Gastroesophageal sphincter (tissue), 4 donors: ENCODE measurements around the gene DND1. TPM values are rescaled to one million over a fixed set of nuclear protein-coding genes. Genes with fewer than 3 reads are reported as not detected.
A peak's percentile ranks its signal among the peaks of the same experiment; 100 is the strongest.
"Not testable (repeated sequence)": the region's sequence is repeated elsewhere in the genome, so short reads cannot be mapped to it uniquely, and the experiment has no call there.

Experiments used
- ATAC-seq: fragments of 150-250 bp; one replicate; pipeline ENCODE4 v1.9.1; 2016; ENCODE audit warnings: mild to moderate bottlenecking, moderate library complexity
- H3K27ac ChIP-seq, 4 donors: fragments of 200-600 bp; sonication (generic) in 3 of 4; 1 replicate in 3 of 4; 2 replicates in 1 of 4; pipeline ENCODE4 v1.5.1; 2016 to 2019
- H3K27me3 ChIP-seq: fragments of 200-600 bp; sonication (generic); one replicate; pipeline ENCODE4 v1.5.1; 2019
- H3K36me3 ChIP-seq, 2 donors: fragments of 200-600 bp; sonication (generic); one replicate each; pipeline ENCODE4 v1.5.1; 2019; ENCODE audit warnings: control low read depth in 1 of 2
- H3K4me1 ChIP-seq, 3 donors: fragments of 200-600 bp; sonication (generic); 1 replicate in 2 of 3; 2 replicates in 1 of 3; pipeline ENCODE4 v1.5.1; 2016 to 2019; ENCODE audit warnings: control low read depth in 2 of 3
- H3K4me3 ChIP-seq, 2 donors: fragments of 200-600 bp; sonication (generic); one replicate each; pipeline ENCODE4 v1.5.1; 2019; ENCODE audit warnings: mild to moderate bottlenecking in 1 of 2, moderate library complexity in 1 of 2
- H3K9me3 ChIP-seq, 3 donors: fragments of 200-600 bp; sonication (generic); one replicate each; pipeline ENCODE4 v1.5.1; 2017 to 2019; ENCODE audit warnings: control low read depth in 2 of 3
- EP300 ChIP-seq: sonication (generic); formaldehyde crosslinking; IDR thresholded peaks from one replicate; pipeline ENCODE4 v1.6.1; 2017; ENCODE audit warnings: antibody characterized with exemption, mild to moderate bottlenecking
- POLR2A ChIP-seq, 2 donors: fragments of 450-650 bp; IDR thresholded peaks; one replicate each; pipeline ENCODE4 v1.6.1; 2017; ENCODE audit warnings: antibody characterized with exemption in 2 of 2, mild to moderate bottlenecking in 2 of 2, moderate library complexity in 1 of 2
- POLR2AphosphoS5 ChIP-seq: sonication (generic); formaldehyde crosslinking; IDR thresholded peaks from one replicate; pipeline ENCODE4 v1.6.1; 2017; ENCODE audit warnings: antibody characterized with exemption
- WGBS, 2 donors: methylation state at CpG; one replicate each; pipeline ENCODE4 v1.1.5; 2018; ENCODE audit warnings: low coverage in 1 of 2; 5-methylcytosine and 5-hydroxymethylcytosine counted together
- total RNA-seq, 4 donors: library from RNA; depleted of rRNA; stranded (reverse); fragments of >200 nt; gene quantifications; one replicate each; pipeline ENCODE4 v1.1.0, GENCODE V29; 2016
- TF ChIP-seq, protein P1 (sequence below), 4 experiments: fragments of 200-600 bp in 2 of 4; fragments of 450-650 bp in 2 of 4; sonication (generic) in 1 of 4; IDR thresholded peaks; one replicate each; pipeline ENCODE4 v1.5.1; 2017 to 2019; ENCODE audit warnings: antibody characterized with exemption in 4 of 4, mild to moderate bottlenecking in 2 of 4, moderate library complexity in 2 of 4

The DND1 gene
- total RNA-seq, 4 donors from 2014 or later, result 0.19 to 0.67 (median 0.62) TPM; not detected in 1

DNA sequence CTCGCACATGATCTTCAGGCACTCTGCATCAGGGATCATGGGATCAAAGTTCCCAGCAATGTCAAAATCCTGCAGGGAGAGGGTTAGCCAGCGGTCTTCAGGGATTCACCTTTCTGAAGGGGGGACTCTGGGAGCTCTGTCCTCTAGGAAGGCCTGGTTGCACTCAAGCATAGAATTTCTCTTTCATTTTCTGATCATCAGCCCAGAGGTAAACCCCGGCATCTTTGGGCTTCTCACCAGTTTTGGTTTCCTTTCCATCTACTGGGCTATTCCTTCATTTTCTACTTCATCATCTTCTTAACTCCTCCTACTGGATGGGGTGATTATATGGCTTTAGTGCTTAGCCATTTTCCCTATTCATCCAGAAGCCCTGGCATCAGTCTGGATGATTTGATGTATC, 4.6 kb upstream of the DND1 start:
- peaks cover 0 to 100% of the 10 kb centered on the region in 2 donors for H3K36me3 ChIP-seq
- H3K9me3 ChIP-seq, result no peaks in the 10 kb centered on the region
- 94 to 100% methylated on average over 2 to 3 of the region's 3 CpGs for WGBS, 2 donors
- peaks cover 0 to 2% (median 0%) of the 10 kb centered on the region in 3 donors for H3K4me1 ChIP-seq
- TF ChIP-seq POLR2AphosphoS5 (no peak), EP300 (no peak), POLR2A (IDR thresholded peaks at IDR 0.05) (no peak)
- TF ChIP-seq, protein P1, sequence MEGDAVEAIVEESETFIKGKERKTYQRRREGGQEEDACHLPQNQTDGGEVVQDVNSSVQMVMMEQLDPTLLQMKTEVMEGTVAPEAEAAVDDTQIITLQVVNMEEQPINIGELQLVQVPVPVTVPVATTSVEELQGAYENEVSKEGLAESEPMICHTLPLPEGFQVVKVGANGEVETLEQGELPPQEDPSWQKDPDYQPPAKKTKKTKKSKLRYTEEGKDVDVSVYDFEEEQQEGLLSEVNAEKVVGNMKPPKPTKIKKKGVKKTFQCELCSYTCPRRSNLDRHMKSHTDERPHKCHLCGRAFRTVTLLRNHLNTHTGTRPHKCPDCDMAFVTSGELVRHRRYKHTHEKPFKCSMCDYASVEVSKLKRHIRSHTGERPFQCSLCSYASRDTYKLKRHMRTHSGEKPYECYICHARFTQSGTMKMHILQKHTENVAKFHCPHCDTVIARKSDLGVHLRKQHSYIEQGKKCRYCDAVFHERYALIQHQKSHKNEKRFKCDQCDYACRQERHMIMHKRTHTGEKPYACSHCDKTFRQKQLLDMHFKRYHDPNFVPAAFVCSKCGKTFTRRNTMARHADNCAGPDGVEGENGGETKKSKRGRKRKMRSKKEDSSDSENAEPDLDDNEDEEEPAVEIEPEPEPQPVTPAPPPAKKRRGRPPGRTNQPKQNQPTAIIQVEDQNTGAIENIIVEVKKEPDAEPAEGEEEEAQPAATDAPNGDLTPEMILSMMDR (IDR thresholded peaks at IDR 0.05), result no peak
- no peak overlapping the region for H3K4me3 ChIP-seq
- H3K27me3 ChIP-seq, result no peaks in the 10 kb centered on the region
- ATAC-seq, result no peak
- H3K27ac ChIP-seq, result no peak overlapping the region

DNA sequence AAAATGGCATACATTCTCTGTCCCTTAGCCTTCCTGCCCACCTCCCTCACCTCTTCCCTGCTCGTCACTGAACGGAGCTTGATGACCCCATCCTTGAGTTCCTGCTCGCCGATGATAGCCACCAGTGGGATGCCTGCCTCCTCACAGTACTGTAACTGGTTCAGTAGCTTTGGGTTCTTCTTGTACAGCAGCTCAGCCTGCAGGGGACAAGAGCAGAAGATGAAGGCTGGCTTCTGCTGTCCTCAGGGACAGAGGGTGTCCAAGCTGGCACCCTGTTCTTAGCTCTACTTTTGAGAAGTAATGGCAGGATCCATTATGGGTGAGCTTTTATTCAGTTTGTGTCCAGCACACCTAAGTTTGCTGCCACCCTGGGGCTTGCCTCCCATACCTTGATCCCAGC, 1.3 kb upstream of the DND1 start:
- peaks cover 0 to 99% of the 10 kb centered on the region in 2 donors for H3K36me3 ChIP-seq
- no peaks in the 10 kb centered on the region for H3K27me3 ChIP-seq
- H3K4me1 ChIP-seq, result peaks cover 0 to 12% (median 0%) of the 10 kb centered on the region in 3 donors
- H3K4me3 ChIP-seq, result no peak overlapping the region
- no peak overlapping the region for H3K27ac ChIP-seq
- H3K9me3 ChIP-seq, result no peaks in the 10 kb centered on the region
- TF ChIP-seq, protein P1 (IDR thresholded peaks at IDR 0.05), result no peak
- ATAC-seq, result no peak
- whole genome bisulfite sequencing, 2 donors, result 90% methylated on average over 4 of the region's 4 CpGs; no CpG with 5 or more reads in 1 of the 2 donors

DNA sequence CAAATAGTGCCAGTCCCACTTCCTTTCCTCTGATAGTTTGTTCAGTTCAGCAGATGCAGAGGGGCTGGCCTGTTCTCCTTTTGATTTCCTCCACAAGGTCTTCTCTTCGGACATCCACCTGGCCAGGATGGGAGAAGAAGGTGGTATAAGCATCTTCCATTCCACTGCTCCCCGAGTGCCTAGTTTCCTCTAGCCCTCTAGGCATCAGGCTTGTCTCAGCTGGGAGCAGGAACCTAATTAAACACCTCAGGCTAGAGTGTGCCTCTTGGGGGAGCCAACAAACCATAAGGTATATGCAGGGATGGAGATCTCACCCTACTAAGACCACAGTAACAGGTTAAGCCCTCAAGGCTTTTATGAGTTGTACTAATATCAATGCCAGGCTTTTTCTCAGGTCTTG, 835 bp upstream of the DND1 start:
- WGBS, 2 donors, result 71% methylated on average over 1 of the region's 2 CpGs; no CpG with 5 or more reads in 1 of the 2 donors
- peaks cover 0 to 99% of the 10 kb centered on the region in 2 donors for H3K36me3 ChIP-seq
- H3K27ac ChIP-seq, result no peak overlapping the region
- H3K9me3 ChIP-seq, result no peaks in the 10 kb centered on the region
- no peak for ATAC-seq
- H3K27me3 ChIP-seq, result no peaks in the 10 kb centered on the region
- no peak overlapping the region for H3K4me3 ChIP-seq
- TF ChIP-seq POLR2A (IDR thresholded peaks at IDR 0.05) (no peak), POLR2AphosphoS5 (no peak), EP300 (no peak)
- TF ChIP-seq, protein P1 (IDR thresholded peaks at IDR 0.05), result no peak
- H3K4me1 ChIP-seq, result peaks cover 0 to 12% (median 0%) of the 10 kb centered on the region in 3 donors

DNA sequence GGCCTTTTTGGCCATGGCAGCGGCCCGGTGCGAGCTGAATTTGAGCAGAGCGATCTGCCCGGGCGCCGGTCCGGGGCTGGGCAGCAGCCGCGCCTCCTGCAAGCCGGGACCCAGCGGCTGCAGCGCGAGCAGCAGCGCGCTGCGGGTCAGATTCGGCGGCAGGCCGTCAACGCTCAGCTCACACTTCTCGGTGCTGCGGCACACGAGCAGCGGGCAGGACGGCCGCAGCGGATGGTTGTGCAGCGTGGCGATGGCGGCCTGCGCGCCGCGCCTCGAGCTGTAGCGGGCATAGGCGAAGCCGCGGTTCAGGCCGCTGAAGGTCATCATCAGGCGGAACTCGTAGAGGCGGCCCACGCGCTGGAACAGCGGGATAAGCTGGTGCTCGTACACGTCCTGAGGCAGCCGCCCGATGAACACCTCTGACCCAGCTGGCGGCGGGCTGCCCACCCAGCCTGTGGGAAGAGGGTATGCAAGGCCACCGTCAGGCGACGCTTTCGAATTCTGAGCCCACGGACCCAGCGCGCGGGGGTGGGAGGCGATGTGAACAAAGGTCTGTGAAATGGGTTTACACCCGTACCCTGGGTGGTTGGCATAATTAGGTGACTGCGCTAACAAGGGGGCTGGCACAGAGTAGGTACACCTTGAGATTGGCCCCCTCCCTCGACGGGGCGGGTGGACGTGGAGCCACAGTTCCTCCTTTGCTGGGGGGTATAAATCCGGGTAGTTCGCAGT, 755 bp downstream of the DND1 start:
- Histone ChIP-seq H3K9me3 (no peaks in the 10 kb centered on the region), H3K36me3 (peaks cover 0 to 99% of the 10 kb centered on the region in 2 donors), H3K27me3 (no peaks in the 10 kb centered on the region), H3K4me1 (peaks cover 0 to 12% (median 0%) of the 10 kb centered on the region in 3 donors), H3K27ac (no peak overlapping the region), H3K4me3 (peak overlapping the region in 1 of 2 donors; percentile 30)
- TF ChIP-seq POLR2AphosphoS5 (peak; percentile 18), EP300 (no peak), POLR2A (IDR thresholded peaks at IDR 0.05) (no peak)
- TF ChIP-seq, protein P1 (IDR thresholded peaks at IDR 0.05), result no peak
- no peak for ATAC-seq
- 62 to 80% methylated on average over 2 to 10 of the region's 70 CpGs for WGBS, 2 donors

DNA sequence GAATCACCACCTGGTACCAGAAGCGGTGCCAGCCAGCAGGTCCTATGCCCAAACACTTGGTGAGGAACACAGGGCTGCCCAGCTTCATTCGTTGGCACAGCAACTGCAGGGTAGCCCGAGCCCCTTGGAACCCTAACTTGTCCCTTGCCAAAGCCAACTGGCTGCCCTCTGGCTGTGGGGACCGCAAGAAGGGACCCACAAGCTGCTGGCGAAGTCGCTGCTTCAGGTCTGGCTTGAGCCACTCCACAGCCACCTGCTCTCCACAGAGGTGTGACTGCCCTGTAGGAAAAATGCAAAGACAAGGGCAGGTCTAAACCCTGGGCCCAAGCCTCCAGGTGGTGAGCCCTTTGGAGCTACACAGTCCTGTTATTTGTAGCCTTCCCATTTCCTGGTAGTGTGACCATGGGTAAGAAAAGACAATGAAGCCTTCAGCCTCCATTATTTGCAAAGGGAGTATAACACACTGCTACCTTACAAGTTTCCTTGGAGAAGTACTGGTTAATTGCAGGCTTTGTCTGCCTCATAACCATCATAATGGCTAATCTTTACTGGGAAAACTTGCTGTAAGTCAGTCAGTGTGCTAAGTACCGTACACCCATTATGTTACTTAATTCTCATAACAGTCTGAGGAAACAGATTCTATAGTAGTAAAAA, 1.8 kb downstream of the DND1 start:
- 70 to 88% methylated on average over 1 of the region's 7 CpGs for WGBS, 2 donors
- no peak overlapping the region for H3K27ac ChIP-seq
- no peaks in the 10 kb centered on the region for H3K9me3 ChIP-seq
- TF ChIP-seq, protein P1 (IDR thresholded peaks at IDR 0.05), result no peak
- no peak for TF ChIP-seq POLR2A (IDR thresholded peaks at IDR 0.05)
- no peak for TF ChIP-seq POLR2AphosphoS5
- no peak for TF ChIP-seq EP300
- peaks cover 0 to 22% (median 0%) of the 10 kb centered on the region in 3 donors for H3K4me1 ChIP-seq
- H3K4me3 ChIP-seq, result no peak overlapping the region
- peaks cover 0 to 99% of the 10 kb centered on the region in 2 donors for H3K36me3 ChIP-seq
- no peak for ATAC-seq
- no peaks in the 10 kb centered on the region for H3K27me3 ChIP-seq

DNA sequence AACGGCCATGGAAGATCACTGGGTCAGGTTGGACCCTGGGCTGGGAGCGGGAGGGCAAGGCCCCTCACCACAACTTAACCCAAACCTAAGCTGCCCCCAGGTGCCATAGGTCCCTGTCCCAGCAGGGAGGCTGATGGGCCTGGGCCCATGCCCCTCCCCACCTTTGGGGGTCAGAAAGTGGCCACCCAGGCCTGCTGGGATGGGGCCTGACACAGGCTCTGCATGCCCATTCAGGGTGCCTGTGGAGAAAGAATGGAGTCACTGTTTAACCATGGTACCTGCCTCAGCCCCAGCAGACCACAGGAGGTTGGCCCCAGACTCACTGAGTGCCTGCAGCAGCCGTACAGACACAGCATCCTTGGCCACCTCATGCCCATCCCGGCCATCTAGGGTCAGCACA, 2.3 kb downstream of the DND1 start:
- H3K9me3 ChIP-seq, H3K27ac ChIP-seq, ATAC-seq, H3K27me3 ChIP-seq, H3K4me3 ChIP-seq: not testable (repeated sequence)
- Histone ChIP-seq H3K36me3 (peaks cover 0 to 93% of the 10 kb centered on the region in 2 donors), H3K4me1 (peaks cover 0 to 28% (median 3%) of the 10 kb centered on the region in 3 donors)
- no CpG with 5 or more reads among the region's 4 CpGs for WGBS, 2 donors
